Skin of body (tissue), 2 donors: Measurements from ENCODE around the gene CELF5. TPM values are rescaled to one million over a fixed set of nuclear protein-coding genes. Genes with fewer than 3 reads are reported as not detected.

Source experiments
- DNase-seq: peaks from one replicate; lab custom pipeline; 2025; lab: John Stamatoyannopoulos, UW
- total RNA-seq: library from RNA; depleted of rRNA; stranded (reverse); fragments of >200 nt; gene quantifications from one replicate; pipeline ENCODE4 v1.2.3, GENCODE V29; 2014

The CELF5 gene
- total RNA-seq, 1 donor from 2014 or later, result 0.30 TPM

DNA sequence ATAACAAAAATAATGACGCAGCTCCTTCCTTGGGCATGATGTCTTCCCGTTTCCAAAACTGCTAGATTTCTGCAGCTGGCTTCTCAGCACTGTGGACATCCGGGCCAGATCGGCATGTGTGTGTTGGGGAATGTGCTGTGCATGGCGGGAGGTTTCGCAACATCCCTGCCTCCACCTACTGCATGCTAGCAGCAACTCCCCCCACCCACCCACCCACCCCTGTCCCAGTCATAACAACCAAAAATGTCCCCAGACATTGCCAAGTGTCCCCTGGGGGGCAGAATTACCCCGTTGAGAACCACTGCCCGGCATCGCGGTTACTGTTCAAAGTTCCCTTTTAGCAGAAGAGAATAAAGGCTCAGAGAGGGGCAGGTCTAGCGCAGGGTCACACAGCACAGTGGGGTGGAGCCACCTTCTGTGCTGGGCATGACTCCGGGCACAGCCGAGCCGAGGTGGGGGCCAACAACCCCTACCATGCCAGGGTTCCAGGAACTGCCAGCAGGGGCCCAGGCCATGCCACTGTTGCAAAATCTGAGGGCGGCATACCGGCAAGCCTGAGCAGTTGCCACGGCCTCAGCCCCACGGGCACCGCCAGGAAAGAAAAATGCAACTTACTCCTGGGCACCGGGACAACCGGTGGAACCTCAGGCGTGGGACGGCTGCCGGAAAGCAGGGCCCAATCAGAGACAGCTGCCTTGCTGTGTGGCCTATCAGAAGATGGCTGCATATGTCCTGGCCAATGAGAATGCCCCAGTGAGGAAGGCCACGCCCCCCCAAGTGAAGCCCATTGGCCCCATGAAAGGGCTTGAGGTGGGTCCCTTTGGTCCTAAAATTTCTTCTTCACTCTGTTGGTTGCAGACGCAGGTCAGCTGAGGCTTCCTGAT lies 119.4 kb downstream of the CELF5 start:
- DNase-seq, result peak; percentile 78

DNA sequence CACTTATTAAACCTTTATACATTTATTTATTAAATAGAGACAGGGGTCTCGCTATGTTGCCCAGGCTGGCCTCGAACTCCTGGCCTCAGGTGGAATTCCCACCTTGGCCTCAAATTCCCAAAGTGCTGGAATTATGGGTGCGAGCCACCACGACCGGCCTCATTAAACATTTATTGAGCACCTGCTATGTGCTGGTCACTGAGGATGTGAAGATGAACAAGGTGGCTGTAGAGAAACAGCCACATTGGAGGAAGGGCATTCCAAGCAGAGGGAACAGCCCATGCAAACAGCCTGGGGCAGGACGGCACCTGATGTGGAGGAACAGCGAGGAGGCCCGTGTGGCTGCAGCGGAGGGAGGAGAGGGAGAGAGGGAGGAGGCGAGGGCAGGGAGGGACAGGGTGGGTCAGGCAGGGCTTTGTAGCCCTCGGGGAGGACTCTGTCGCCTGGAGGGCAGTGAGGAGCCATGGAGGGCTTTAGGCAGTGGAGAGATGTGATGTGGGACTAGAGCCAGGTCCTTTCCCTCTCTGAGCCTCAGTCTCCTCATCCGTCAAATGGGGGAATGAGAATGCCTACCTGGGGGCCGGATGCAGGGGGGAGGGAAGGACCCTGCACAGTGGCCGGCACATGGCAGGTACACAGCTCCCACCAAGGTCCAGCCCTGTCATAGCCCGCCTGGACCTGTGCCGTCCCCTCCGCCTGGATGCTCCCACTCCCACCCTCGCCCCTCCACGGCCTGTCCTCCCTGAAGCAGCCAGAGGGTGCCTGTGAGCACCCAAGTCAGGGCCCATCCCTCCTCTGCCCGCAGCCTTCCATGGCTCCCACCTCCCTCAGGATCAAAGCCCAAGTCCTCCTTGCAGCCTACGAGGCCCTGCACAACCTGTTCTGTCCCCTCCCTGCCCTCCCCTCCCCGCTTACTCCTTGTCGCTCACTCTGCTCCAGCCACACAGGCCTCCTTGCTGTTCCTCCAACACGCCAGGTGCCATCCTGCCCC lies 120.4 kb downstream of the CELF5 start:
- DNase-seq, result no peak

DNA sequence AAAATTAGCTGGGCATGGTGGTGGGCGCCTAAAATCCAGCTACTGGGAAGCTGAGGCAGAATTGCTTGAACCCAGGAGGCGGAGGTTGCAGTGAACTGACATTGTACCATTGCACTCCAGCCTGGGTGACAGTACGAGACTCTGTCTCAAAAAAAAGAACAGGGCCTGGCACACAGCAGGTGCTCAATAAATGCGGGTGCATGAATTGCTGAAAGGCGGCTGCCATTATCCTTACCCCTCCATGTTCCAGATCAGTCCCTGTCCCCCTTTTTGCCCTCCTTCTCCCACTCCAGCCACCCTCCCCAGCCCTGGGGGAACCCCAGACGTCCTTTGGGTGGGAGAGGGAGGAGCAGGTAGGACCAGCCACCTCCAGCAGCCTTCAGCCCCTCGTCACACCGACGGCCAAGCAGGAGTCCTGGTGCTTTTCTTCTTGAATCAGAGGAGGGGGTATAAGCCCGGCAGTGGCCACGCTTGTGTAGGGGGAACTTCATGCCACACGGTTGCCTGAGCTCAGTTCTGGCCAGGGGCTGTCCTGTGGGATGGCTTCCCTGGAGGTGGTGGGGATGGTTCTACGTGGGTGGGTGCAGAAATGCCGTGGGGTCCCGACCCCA lies 121.5 kb downstream of the CELF5 start:
- no peak for DNase-seq

Other genes starting within 250 kb of the CELF5 start
- 0.79 TPM for gene TLE6, start 247.1 kb upstream of the CELF5 start, total RNA-seq
- 10.9 TPM for gene TLE2, start 195.4 kb upstream of the CELF5 start, total RNA-seq
- gene TLE5, start 162.2 kb upstream of the CELF5 start, total RNA-seq, result 69.0 TPM
- 29.6 TPM for gene GNA11, start 130.3 kb upstream of the CELF5 start, total RNA-seq
- 13.2 TPM for gene GNA15, start 88.6 kb upstream of the CELF5 start, total RNA-seq
- gene S1PR4, start 45.9 kb upstream of the CELF5 start, total RNA-seq, result 1.9 TPM
- gene NCLN, start 38.7 kb upstream of the CELF5 start, total RNA-seq, result 10.9 TPM
- 27.6 TPM for gene NFIC, start 141.9 kb downstream of the CELF5 start, total RNA-seq